ENCODE measurements around the gene CCDC73.

The CCDC73 gene

GRCh38 chr11:32586576-32587190 lies 207.8 kb downstream of the CCDC73 start:
- no peak for DNase-seq (ENCODE audit: low read depth in 2 of 2)

GRCh38 chr11:32584921-32585320 lies 209.5 kb downstream of the CCDC73 start:
- DNase-seq (ENCODE audit: low read depth in 2 of 2): no peak

DNA sequence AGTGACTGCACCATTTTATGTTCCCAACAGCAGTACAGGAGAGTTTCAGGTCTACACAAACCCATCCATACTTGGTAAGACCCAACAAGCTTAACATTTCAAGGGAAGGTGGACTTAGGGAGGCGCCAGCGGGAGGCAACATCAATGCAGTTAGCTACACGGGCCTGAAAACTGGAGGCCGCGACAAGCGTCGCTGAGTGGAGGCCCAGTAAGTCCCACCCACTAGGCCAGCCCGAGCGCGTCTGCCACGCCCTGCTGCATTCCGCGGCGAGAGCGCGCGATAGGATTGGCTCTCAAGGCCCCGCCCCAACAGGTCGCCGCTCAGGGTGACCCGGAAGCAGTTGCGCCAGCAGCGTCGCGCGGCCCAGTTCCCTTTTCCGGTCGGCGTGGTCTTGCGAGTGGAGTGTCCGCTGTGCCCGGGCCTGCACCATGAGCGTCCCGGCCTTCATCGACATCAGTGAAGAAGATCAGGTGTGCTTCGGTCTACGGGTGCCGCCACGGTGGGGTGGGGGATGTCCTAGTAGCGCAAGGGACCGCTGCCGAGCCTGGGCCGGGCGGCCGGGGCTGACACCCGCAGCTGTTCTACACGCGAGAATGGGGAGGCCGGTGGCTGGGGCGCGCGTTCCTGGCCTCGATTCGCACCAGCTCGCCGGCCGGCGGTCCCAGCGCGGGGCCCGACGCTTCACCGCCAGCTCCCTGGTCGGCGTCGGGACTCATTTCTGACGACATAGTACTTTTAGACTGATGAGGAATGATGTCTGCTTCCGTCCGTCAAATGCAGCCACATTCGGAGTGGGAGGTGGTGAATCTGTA lies 210.8 kb downstream of the CCDC73 start, which contains the start of gene EIF3M:
Gene EIF3M (plus strand): TSS at position 373 of the 813 bp plus-strand sequence. CDS start 57 bp downstream, at position 430.
- DNase-seq (ENCODE audit: low read depth in 2 of 2): peak; percentile 93 to 95

DNA sequence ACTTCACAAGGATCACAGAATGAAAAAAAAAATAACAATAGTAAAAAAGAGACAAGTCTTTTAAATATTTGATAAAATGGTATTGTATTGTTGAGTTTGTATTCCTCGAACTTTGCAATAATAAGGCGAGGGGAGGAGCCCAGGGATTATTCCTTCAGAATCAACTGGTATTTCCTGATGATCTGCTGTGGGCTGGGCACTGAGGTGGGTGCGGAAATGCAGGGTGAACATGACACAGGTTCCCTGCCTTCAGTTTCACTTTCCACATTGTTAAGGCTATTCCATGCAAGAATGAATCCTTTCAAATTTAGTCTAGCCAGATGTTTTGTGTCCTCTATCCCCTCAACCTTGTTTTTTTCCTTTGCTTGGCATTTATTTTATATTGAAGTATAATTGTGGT lies 212.9 kb downstream of the CCDC73 start:
- no peak for DNase-seq (ENCODE audit: low read depth in 2 of 2)

- no peak for DNase-seq (ENCODE audit: low read depth in 2 of 2)
Observed at GRCh38 chr11:32580967-32581366, 213.5 kb downstream of the CCDC73 start.

GRCh38 chr11:32576456-32576855 lies 218.0 kb downstream of the CCDC73 start:
- DNase-seq (ENCODE audit: low read depth in 2 of 2): no peak

DNA sequence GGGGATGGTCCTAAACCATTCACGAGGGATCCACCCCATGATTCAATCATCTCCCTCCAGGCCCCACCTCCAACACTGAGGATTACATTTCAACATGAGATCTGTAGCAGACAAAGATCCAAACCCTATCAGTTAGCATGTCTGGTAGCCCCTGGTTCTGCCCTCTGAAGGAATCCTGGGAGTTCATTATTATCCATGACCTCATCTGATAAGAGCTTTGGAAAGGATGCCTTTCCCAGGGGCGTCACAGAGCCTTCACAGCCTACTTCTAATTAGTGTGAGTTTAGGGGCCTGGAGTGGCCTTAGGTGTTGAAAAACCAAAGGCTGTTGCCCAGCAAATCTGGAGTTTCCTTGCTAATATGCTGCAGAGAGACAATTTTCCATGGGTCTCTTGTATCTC lies 219.4 kb downstream of the CCDC73 start:
- DNase-seq (ENCODE audit: low read depth in 2 of 2): no peak

GRCh38 chr11:32574421-32574820 lies 220.0 kb downstream of the CCDC73 start:
- DNase-seq (ENCODE audit: low read depth in 2 of 2): no peak

GRCh38 chr11:32573228-32573627 lies 221.2 kb downstream of the CCDC73 start:
- no peak for DNase-seq (ENCODE audit: low read depth in 2 of 2)

DNA sequence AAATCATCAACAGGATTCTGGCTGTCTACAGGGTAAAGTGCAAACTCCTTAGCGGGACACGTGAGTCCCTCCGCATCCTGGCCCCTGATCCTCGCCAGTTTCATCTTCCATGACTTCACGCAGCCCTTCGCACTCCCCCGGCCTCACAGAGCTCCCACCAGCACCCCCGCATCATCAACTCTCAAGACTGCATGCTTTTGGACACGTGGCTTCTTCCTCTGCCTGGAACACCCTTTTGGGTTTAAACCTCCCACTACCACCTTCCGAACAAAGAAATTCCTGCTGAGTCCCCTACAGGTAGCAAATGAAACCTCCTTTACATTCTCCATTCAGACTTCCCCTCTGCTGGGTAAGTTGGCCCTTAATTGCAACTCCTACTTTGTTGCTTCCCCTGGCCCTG lies 223.4 kb downstream of the CCDC73 start:
- no peak for DNase-seq (ENCODE audit: low read depth in 2 of 2)

DNA sequence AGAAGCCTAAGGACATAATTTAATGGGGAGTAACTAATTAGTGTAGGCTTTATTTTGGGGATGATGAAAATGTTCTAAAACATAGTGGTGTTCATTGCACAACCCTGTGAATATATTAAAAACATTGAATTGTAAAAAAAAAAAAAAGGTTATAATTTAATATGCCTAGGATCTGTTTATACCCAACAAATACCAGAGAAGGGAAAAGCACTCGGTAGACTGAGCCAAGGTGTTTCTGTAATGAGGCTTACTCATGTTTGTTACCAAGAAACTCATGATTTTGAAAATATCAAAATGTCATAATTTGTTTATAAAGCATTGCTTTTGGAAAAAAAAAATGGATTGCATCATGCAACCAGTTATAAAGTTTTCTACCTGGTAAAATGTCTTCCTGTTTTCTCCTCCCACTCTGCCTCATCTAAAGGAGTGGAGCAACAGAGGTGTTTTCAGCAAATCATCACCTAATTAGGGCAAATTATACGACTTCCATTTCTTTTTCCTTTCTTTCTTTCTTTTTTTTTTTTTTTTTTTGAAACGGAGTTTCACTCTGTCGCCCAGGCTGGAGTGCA lies 225.1 kb downstream of the CCDC73 start:
- no peak for DNase-seq (ENCODE audit: low read depth in 2 of 2)

- no peak for DNase-seq (ENCODE audit: low read depth in 2 of 2)
Observed at GRCh38 chr11:32567154-32567553, 227.3 kb downstream of the CCDC73 start.

- DNase-seq (ENCODE audit: low read depth in 2 of 2): no peak
Observed at GRCh38 chr11:32566517-32566916, 227.9 kb downstream of the CCDC73 start.

- no peak for DNase-seq (ENCODE audit: low read depth in 2 of 2)
Observed at GRCh38 chr11:32563600-32563959, 230.9 kb downstream of the CCDC73 start.

DNA sequence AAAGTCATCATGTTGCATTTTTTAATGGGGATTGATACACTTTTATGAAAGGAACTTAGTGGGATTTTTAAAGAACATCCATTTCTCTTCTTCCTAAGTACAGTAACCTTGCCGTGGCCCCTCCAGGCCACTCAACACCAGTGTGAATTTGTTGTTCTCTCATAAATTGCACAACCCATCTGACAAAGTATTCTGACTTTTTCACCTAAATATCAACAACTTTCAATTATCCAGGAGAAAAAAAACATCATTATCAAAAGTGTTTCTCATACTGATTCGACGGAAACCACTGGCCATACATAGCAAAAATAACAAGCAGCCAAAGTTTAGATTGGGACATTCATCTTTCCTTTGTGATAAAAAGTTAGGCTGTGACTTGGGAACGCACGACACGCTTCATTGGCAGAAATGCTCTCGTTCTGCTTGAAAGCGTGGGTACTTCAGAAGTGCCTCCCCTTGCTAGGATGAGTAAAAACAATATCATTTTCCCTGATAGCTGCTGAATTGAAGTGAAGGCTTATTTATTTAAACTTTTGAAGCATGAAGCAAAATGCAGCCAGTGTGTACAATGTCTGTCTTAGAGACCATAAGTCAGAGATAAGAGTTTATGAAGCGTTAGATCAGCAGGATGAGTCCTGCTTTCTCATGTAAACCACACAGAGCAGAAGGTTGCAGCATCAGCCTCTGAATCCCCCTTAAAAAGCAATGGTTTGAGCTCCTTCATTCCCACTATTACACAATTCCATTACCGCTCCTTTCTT lies 231.4 kb downstream of the CCDC73 start:
- no peak for DNase-seq (ENCODE audit: low read depth in 2 of 2)

DNA sequence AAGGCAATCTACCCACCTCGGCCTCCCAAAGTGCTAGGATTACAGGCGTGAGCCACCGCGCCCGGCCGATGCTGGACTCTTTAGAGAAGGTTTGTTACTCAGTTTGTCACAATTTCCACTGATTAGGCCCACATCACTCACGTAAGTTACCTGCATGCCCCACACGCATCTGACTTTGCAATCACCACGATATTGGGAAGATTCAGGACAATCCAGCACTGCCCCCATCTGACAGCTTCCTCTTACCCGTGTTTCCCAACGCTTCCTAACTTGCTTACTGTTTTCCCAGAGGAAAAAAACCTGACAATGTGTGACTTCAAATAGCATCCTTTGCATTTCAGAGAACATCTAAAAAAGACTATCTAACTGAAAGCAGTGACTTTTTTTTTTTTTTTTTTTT lies 232.6 kb downstream of the CCDC73 start:
- no peak for DNase-seq (ENCODE audit: low read depth in 2 of 2)

DNA sequence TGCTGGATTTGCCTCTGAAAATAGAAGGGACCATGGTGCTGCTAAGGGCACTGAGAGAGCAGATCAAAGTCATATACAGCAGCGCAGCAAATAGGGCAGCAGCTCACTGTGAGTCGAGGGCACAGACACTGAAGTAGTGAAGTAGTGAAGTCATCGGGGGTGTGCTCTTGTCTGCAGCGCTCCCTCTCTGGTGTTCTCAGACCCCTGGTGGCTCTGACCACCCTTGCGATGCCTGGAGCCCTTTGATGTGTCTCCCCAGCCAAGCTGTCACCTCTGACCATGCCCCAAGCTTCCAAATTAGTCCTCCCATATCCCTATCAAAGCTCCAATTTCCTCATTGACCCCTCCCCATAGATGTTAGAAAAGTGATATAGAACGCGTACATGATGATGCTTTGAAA lies 238.6 kb downstream of the CCDC73 start:
- no peak for DNase-seq (ENCODE audit: low read depth in 2 of 2)

GRCh38 chr11:32555091-32555490 lies 239.4 kb downstream of the CCDC73 start:
- no peak for DNase-seq (ENCODE audit: low read depth in 2 of 2)

All from stimulated activated CD8-positive, alpha-beta memory T cell treated with anti-CD3 and anti-CD28 coated beads, Interleukin-15, amount 100 ng/mL, for 48 hours (primary cell).